GM19099 (cell line): Measurements from ENCODE around the gene VIPAS39.
A peak's percentile ranks its signal among the peaks of the same experiment; 100 is the strongest.

Source experiments
- POLR2A ChIP-seq: IDR thresholded peaks from 3 replicates; pipeline ENCODE4 v1.6.1; 2011; ENCODE audit warnings: low read depth; ENCODE audit not compliant: insufficient read length; ENCODE audit errors: extremely low read depth

Gene VIPAS39

DNA sequence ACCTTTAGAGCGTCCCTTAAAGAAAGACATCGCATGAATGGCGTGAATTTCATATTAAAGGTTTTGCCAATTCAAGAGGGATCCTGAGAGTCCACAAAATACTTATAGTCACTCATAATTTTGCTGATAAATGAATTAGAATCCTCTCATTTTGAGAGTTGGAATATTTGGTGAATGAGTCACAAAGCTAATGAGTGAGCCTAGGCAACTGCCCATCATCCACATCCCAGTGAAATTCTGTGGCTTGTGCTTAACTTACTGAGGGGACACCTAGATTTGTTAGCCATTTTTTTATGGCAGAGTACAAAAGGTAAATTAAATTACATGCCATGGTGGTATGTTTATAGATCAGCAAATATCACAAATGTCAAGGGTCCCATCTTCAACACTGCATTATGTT is 21.4 kb downstream of the VIPAS39 start:
- TF ChIP-seq POLR2A = no peak

GRCh38 chr14:77426396-77426795 is 31.0 kb downstream of the VIPAS39 start:
- no peak for TF ChIP-seq POLR2A

DNA sequence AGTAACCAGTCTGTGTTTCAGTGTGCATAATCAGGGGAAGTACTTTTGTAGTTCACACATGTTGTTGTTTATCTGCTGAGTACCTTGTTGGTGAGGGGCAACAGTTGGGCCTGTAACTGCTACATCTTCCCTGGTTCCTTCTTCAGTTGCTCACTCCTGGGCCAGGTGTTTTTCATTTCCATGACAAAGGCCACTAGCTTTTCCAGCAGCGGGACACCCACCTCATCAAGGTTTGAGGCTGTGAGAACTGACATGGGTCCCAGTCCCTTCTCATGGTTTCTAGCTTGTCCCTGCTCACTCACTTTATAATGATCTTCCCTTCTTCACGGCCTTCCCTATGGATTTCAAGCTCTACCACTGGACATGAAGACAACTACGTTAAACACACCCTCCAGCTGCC is 32.5 kb downstream of the VIPAS39 start:
- TF ChIP-seq POLR2A = no peak

- TF ChIP-seq POLR2A = no peak
Observed at GRCh38 chr14:77423423-77423822, 34.0 kb downstream of the VIPAS39 start, which contains the start of gene NOXRED1. NOXRED1 (minus strand) TSS chr14:77423523; CDS start chr14:77422889, 634 bp downstream.

- no peak for TF ChIP-seq POLR2A
Observed at GRCh38 chr14:77421201-77421600, 36.2 kb downstream of the VIPAS39 start.

GRCh38 chr14:77416836-77417235 is 40.6 kb downstream of the VIPAS39 start:
- no peak for TF ChIP-seq POLR2A

- TF ChIP-seq POLR2A = no peak
Observed at GRCh38 chr14:77409131-77409533, 48.3 kb downstream of the VIPAS39 start.

DNA sequence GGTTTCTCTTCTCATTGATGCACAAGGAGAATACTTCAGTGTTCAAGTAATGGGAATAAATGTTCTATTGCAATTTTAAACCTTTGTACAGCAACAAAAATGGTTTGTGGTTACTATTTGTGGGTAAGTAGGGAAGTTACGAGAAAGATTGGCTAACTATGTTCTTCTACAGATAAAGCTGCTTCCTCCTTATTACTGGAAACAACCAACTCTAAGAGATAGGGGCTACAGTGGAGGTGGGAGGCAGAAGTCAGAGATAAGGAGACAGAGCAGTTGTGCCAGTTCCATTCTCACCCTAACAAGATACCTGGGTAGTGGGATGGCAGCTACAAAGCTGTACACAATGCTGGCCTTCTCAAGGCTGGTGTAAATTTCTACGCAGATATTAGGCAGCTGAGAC is 50.2 kb downstream of the VIPAS39 start:
- no peak for TF ChIP-seq POLR2A

DNA sequence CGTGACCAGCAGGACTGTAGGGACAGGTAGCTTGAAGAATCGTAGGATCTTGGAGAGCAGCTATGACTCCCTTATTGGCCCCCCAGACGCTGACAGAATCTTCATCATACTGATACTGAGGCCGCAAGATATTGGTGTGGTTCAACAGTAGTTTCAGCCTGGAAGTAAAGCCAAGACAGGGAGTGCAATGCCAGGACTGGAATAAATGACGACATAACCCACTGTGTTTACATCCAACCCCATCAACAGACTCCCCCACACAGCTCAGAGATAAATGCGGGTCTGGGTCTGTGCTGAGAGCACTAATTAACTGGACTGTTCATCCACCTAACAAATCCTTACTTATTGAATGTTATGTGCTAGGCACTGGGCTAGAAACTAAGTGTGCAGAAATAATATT is 50.7 kb downstream of the VIPAS39 start:
- no peak for TF ChIP-seq POLR2A

- TF ChIP-seq POLR2A = no peak
Observed at GRCh38 chr14:77406086-77406485, 51.3 kb downstream of the VIPAS39 start.

DNA sequence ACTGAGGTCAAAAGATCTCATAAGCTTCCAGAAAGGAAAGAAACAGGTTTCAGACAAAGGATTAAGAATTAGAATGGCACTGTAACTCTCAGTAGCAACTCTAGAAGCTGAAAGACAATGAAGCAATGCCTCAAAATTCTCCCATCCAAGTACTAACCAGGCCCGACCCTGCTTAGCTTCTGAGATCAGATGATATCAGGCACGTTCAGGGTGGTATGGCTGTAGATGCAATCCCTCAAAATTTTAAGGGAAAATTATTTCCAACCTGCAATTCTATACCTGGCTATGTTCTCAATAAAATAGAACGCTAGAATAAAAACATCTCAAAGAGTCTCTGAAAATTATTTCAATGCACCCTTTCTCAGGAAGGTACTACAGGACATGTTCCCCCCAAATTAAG is 53.6 kb downstream of the VIPAS39 start:
- no peak for TF ChIP-seq POLR2A

DNA sequence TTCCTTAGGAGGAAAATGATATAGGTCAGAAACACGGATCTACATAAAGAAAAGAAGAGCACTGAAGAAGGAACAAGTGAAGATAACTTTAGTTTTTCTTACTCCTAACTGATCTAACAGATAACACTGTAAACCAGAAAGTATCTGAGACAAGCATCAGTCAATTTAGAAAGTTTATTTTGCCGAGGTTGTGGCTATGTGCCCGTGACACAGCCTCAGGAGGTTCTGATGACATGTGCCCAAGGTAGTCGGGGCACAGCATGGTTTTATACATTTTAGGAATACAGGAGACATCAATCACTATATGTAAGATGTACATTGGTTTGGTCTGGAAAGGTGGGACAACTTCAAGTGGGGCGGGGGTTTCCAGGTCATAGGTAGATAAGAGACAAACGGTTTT is 57.2 kb downstream of the VIPAS39 start:
- no peak for TF ChIP-seq POLR2A

GRCh38 chr14:77390188-77390587 is 67.2 kb downstream of the VIPAS39 start:
- no peak for TF ChIP-seq POLR2A

GRCh38 chr14:77378701-77379100 is 78.7 kb downstream of the VIPAS39 start:
- no peak for TF ChIP-seq POLR2A

DNA sequence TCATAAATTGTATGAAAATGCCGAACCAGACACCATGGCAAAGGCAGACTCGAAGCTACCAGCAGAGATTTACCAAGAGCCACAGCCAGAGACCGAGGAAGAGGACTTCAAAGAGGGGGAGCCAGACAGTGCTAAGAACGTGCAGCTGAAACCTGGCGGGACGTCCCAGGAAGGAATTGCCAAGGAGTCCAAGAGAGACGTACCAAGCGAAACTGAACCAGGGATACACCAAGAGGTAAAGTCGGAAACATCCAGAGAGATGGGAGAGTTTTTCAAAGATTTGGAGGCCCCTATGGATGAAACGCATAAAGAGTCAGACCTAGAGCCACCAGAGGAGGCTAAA is 79.9 kb downstream of the VIPAS39 start:
- TF ChIP-seq POLR2A = no peak

DNA sequence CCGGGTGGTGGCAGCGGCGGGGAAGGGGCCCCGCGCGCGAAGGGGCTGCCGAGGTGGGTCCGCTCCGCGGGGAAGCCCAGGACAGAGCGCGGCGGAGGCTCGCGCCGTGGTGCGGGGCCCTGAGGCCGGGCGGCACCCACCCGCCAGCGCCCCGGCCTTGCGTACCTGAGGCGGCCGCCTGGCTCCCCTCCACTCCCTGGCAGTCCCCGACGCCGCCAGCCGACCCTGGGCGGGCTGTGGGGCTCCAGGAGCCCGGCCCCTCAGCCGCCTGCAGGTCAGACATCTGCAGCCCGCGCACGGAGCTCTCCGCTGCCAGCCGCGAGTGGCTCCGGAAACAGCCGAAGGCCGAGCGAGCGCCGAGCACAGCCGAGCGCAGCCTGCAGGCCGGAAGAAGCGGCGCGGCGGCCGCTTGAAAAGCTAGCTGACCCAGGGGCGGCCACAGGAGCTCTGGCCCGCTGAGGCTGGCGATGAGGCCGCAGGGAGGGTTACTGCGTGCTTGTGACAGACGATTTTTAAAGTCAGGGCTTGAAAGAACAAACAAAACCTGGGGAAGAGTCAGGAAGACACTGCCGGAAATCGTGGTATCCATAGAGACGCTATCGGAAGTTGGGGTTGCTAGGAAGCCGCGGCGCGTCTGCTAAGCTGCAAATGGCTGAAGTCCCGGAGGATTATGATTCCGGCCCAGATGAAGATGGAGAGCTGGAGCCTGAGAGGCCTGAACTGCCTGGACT is 80.5 kb downstream of the VIPAS39 start, which contains the start of the genes SAMD15 and TMED8:
TSS of gene SAMD15 (plus strand) at position 609 of the 731 bp plus-strand sequence. CDS start at position 649, 40 bp downstream.
TSS of gene TMED8 (minus strand) at position 324 of the 731 bp plus-strand sequence. CDS start at position 283, 41 bp downstream.
- peak; percentile 64 for TF ChIP-seq POLR2A
